ENCODE data around the gene GHR.
"Not testable (repeated sequence)": the region's sequence is repeated elsewhere in the genome, so short reads cannot be mapped to it uniquely, and the experiment has no call there.

Gene GHR

DNA sequence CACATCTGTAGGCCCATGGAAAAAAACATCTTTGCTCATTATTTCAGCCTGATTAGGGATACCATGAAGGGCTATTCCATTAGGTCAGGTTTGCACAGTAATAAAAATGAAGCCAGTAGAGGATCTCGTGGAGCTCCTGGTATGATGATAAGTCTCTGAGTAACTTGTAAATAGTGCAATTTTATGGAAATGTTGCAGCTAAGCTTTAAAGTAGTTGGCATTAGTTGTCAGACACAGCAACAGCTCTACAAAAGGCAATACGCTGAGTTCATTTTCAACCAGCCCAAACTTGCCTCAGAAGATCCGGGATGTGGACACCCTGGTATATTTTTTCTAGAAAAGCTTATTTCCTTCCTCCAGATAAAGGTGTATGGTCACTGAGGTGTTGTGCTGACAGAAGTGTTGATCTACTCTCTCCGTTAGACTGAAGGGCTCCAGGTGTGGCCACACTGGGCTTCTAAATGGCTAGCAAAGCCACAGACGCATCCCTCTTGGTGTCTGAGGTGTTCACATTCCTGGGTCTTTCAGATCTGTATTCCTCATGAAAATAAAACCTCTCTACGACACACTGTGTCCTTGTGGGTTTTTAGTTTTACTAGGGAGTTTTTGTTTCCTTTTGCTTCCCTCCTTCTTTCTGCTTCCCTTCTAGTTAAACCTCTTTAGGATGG lies 141.6 kb downstream of the GHR start:
- in situ Hi-C loops (cut with MboI; ENCODE audit: low sequenced_read_pairs), result no loop called here

DNA sequence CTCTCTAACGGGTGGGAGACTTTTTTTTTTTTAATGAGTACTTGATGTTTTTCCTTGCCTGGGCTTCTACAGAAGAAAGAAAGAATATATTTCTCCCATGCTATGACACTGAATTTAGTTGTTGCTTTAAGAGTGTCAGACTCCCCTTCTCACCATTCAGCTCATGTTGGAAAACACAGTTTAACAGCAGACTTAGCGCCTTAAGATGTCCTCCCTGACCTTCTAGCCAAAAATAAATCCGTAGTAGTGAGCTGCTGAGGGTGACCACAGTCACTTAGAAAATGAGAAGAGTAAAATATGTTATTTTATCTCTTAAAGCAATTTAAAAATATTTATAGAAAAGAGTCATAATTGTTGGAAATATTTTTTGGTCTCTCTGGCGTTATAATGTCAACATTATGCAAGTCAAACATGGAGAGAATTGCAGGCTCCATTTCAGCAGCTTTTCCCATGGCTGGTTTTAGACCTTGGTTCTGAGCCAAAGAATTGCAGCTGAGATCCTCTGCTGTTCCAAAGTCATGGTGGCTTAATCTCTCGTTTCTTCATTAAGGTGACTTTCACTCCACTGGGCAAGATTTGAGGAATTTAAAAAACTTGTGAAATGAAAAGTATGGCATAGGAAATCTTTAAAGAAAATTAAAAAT lies 143.5 kb downstream of the GHR start:
- in situ Hi-C loops (cut with MboI; ENCODE audit: low sequenced_read_pairs), result no loop called here

DNA sequence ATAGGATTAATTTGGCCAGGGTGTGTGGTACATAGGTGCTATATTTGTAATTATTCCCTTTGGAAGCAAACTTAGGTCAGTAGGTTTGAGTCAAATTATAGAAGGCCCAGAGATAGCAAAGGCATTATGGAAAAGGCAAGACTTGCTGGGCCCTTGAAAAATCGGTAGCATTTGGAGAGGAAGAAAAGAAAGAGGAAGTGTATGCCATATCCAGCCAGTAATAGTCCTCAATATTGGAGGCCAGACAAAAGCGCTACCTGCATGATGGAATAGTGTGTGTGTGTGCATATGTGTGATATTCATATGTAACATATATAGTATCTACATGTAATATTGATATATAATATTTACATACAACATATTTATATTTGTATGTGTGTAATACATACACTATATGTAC lies 146.1 kb downstream of the GHR start:
- in situ Hi-C loops (cut with MboI; ENCODE audit: low sequenced_read_pairs), result no loop called here

DNA sequence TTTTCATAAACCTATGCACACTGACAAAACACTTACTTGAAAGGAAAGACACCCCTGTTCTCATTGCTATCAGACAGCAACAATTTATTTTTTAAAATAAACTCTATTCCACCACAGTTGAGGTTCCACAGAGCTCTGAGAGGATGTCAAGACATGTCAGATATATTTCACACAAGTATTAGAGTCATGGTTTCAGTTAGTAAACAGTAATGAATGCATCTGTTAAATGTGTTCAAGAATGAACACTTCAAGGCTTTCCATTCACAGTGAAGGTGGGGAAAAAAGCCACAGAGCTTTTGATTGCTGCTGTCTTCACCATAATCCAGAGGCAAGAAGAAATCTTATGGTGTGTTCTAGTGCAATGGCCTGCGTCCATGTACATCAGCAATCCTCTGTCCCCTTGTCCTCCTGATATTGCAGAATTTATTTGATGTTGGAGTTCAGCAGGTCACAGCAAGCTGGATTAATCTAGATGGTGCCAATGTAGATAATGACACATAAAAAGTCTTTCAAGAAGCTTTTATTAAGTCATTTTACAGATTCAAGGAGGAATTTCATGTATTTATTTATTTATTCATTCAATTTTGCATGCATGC lies 146.8 kb downstream of the GHR start:
- in situ Hi-C loops (cut with MboI; ENCODE audit: low sequenced_read_pairs), result no loop called here

DNA sequence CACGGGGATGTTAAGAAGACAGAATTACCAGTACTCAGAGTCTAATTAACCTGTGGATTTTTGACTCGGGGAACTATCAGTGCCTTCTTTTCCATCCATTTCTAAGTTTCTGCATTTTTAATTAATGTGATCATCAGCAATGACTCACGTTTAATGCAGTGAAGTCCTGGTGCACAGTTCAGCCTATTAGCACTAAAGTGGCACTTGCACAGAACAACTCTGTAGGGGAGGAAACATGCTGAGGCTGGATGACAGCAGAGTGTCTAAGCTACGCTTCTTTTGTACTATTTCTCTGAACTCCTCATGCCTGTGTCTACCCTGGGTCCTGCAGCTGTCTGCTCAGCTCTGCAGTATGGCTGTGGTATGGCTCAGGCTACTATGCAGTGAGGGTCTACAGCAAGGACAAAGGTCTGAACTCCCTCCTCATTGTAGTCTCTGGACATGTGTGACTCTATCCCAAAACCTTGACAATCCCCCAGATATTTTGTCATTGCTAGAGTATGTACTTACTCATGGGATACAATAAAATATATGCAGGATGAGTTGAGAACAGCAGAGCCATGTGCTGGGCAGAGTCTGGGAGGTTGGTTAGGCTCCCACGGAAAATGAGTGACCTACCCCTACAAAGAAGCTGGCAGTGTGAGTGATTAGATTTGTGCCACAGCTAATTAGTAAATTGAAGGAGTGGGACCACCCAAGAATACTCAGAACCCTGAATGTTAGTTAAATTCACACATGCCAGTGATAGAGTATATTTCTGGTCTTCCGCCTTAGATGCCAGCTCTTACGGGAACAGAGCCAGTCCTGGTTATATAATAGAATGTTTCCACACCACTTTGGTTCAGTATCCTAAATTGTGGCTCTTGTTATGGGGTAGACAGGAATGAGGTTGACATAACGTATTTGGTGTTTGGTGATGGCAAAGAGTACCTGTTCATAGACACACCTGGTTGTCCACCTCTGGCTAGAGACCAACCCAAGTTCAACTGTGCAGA lies 148.0 kb downstream of the GHR start:
- in situ Hi-C loops (cut with MboI; ENCODE audit: low sequenced_read_pairs), result no loop called here

DNA sequence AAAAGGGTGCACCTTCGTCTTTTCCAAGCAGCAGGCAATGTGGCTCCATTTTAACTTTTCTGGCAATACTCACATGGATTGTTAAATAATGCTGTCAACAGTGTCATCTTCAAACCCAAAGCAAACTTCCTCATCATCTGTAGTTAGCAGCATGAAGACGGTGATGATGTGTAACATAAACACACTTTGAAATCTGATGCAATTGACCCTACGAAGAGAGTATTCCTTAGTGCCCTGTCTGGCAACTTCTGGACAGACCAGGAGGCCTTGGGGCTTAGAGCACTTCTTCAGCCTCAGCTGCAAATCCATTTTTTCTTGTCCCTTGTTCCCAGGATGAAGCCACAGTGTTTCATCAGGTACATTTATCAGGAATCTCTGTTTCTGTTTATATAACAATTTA lies 149.1 kb downstream of the GHR start:
- in situ Hi-C loops (cut with MboI; ENCODE audit: low sequenced_read_pairs), result no loop called here

DNA sequence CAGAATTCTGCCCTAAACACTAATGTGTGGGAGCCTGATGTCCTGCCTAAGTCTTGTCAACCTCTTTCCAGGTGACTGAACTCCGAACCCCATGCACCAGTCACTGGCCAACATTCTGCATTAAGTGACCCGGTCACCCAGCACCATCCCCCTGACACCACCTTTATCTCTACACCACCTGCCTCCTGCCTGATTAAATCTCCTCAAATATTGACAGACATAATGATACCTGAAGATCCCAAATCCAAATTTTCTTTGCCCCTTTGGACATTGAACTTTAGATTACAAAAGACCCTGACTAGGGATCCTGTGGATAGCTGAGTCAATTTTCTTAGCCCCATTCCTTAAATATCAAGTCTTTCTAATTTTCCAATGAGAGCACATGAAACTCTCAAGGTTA lies 150.1 kb downstream of the GHR start:
- in situ Hi-C loops (cut with MboI; ENCODE audit: low sequenced_read_pairs), result no loop called here

DNA sequence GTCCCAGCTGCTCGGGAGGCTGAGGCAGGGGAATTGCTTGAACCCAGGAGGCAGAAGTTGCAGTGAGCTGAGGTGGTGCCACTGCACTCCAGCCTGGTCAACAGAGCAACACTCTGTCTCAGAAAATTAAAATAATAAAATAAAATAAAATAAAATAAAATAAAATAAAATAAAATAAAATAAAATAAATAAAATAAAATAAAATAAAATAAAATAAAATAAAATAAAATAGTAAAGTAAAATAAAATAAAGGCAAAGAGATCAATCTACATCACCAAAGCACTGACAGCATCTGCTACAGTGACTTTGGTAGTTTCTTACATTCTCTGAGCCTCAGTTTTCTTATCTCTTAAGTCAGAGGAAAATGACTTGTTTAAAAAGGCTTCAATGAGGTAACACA lies 152.7 kb downstream of the GHR start:
- in situ Hi-C loops (cut with MboI; ENCODE audit: low sequenced_read_pairs), result not testable (repeated sequence)

DNA sequence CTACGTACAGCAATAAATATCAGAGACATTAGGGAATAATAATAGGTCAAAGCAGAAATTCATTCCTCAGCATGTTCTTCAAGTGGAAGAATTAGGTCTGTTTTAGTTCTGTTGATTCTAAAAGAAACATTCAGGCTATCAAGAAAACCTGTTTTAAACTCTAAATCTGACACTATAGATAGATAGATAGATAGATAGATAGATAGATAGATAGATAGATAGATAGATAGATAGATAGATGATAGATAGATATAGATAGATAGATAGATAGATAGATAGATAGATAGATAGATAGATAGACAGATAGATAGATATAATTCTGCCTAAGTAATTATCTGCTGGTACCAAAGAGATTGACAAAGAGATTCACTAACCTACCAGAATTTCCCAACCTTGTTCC lies 155.7 kb downstream of the GHR start:
- in situ Hi-C loops (cut with MboI; ENCODE audit: low sequenced_read_pairs), result not testable (repeated sequence)

DNA sequence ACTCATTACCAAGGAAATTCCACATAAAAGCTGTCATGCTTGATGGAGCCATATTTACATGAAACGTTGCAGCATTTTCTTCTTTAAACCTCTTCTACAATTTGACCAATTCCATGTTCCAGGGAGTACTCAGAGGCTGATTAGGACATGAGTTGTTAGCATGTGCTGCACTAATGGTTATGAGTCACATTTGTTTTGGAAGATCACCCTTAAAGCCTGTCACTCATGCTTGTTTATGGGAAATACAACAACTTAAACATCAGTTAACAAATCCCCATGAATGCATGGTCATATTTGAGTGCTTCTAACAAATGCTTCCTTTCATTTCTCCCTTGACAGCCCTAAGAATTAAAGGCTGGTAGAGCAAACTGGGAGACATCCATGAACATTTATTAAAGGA lies 156.1 kb downstream of the GHR start:
- in situ Hi-C loops (cut with MboI; ENCODE audit: low sequenced_read_pairs), result no loop called here

DNA sequence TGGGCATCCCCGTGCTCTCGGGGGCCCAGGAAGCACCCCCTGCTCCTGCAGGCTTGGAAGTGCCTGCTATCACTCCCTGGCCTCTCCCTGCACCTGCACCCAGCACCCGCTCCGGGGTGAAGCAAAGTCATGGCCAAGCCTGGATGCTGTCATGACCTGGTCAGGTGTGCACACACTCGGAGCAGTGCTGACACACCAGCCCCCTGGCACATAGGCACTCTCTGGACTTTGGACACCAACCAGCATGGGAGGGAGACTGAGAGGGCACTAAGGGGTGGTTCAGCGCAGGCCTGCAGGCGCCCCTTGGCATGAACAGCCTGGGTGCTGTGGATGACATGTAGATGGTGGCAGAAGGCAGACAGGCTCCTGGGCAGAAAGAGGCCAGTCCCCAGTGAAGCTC lies 158.6 kb downstream of the GHR start:
- in situ Hi-C loops (cut with MboI; ENCODE audit: low sequenced_read_pairs), result no loop called here

DNA sequence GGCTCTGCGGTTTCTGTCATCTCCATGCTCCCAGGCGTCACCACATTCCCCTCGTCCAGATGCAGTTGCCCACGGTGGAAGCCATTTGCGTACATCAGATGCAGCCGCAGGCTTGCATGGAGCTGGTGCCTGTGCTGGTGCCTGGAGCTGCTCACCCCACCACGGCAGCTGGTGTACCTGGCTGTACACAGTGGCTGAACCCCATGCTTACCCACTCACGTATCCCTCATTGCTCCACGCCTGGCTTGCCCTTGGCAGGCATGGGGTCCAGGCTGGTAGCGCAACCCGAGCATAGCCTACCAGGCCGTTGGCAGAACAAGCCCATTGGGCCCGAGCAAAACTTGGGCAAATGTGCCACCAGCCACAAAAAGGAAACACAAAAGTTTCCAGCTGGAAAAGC lies 159.5 kb downstream of the GHR start:
- in situ Hi-C loops (cut with MboI; ENCODE audit: low sequenced_read_pairs), result no loop called here

DNA sequence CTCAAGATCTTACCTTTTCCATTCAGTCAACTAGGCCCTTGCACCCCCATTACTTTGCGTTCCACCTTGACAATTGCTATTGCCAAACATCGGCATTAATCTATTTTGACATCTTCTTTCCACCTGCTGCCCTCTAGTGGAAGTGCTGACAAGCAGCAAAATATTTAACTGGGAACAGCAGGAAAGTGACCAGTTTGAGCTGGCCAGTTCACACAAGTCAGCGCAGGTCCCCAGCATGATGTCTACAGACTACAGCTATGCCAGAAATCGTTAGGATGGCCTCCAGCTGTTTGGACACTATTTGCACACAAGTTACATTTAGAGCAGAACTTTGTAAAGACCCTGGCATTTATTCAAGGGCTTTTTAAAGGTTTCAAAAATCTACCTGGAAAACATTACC lies 160.1 kb downstream of the GHR start:
- in situ Hi-C loops (cut with MboI; ENCODE audit: low sequenced_read_pairs), result no loop called here

DNA sequence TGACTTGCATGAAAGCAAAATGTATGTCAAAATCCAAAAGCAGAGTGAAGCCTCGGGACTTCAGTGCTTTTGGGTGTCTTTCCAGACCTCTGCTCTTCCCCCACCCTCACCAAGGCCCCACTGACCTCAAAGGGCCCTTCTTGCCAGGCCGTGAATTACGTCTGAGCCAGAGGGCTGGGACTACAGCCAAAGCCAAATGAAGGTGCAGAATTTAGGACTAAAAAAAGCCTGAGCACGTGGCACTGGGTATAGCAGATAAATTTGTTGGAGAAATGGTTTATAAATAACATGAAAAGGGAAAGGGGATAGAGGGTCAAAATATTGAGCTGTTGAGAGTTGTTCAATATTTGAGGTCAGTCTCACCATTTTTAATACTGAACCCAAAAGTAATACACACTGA lies 163.4 kb downstream of the GHR start:
- in situ Hi-C loops (cut with MboI; ENCODE audit: low sequenced_read_pairs), result no loop called here

DNA sequence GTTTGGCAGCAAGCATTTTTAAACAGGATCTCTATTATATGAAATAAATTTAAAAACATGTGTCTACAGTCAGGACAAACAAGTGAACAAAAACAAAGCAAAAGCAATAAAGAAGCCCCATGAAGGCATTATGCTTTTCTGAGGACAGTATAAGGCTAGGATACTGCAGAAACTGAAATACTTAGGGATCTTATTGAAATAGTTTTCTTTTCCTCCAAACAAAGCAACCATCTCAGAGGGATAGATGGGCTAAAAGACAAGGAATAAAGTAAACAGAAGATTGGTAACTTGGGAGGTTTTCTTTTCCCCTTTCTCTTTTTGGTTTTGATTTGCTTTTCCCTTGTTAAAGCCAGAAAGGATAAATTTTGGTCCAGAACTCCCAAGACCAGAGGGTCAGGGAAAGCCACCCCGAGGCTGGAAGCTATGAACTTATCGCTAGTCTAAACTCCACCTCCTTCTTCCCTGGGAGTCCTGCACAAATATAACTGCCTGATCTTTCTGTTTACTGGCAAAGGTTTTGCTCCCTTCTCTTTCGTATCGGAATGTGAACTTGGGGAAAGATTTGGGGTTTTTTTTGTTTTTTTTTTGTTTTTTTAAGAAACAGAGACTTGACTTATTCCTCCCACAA lies 164.0 kb downstream of the GHR start:
- in situ Hi-C loops (cut with MboI; ENCODE audit: low sequenced_read_pairs), result no loop called here

DNA sequence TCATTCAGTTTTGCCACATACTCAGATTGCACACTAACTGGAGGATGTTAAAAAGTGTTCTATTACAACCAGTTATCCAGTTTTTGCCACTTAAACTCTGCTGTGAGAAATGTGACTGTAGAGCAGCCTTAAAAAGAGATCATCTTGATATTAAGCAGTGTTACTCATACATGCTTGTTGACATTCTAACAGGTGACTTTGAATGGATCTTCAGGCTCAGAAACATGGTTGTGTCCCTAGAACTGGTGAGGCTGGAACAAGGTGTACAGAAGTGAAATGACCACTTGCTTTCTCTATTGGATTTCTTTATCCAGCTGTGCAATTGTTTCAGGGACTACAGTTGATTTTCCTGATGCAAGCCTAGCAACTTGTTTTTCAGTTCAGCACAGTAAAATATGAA lies 167.3 kb downstream of the GHR start:
- in situ Hi-C loops (cut with MboI; ENCODE audit: low sequenced_read_pairs), result no loop called here

DNA sequence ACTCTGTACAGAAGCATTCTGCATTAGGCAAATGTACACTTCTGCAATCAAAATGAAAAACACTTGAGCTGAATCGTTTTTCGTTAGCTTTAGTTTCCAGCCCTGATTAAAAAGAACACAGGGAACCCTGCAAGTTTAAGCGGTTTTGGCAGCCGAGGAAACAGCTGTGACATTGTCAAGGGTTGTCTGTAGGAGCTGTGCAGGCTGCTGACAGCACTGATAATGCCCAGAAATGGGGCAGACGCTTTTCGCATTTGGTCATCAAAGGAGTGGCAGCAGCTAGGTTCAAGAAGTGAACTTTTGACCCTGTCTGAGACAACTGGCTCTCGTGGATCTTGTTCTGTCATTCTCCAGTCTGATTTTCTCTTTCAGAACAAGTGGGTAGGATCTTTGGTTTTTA lies 167.8 kb downstream of the GHR start:
- in situ Hi-C loops (cut with MboI; ENCODE audit: low sequenced_read_pairs), result no loop called here

DNA sequence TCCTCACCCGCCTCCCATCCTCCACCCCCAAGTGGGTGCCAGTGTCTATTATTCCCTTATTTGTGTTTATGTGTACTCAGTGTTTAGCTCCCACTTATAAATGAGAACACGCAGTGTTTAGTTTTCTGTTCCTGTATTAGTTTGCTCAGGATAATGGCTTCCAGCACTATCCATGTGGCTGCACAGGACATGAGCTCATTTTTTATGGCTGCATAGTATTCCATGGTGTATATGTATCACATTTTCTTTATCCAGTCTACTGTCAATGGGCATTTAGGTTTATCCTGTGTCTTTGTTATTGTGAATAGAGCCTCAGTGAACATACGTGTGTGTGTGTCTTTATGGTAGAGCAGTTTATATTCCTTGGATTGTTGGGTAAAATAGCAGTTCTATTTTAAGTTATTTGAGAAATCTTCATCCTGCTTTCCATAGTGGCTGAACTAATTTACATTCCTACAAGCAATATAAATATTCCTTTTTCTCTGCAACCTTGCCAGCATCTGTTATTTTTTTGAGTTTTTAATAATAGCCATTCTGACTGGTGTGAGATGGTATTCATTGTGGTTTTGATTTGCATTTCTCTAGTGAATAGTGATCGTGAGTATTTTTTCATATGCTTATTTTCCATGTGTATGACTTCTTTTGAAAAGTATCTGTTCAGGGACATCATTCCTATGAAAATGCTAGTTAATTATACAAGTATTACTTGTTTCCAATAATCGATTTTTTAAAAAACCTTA lies 169.3 kb downstream of the GHR start:
- in situ Hi-C loops (cut with MboI; ENCODE audit: low sequenced_read_pairs), result no loop called here

DNA sequence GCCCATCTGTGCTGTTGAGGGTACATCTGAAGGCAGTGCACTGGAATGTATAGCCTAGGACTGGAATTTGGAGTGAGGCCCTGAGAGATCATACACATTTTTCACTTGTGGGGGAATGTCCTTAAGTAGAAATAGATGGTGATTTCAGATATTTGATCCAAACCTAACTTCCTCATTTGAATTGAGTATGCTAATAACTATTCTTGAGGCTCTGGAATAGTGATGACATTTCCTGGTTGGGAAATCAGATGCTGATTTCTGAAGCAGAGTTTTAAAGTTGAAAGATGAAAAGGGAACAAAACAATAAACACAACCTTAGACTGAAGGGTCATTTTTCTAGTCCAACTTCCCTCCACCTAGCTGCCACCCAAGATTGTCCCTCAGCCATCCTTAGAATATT lies 170.4 kb downstream of the GHR start:
- in situ Hi-C loops (cut with MboI; ENCODE audit: low sequenced_read_pairs), result no loop called here

DNA sequence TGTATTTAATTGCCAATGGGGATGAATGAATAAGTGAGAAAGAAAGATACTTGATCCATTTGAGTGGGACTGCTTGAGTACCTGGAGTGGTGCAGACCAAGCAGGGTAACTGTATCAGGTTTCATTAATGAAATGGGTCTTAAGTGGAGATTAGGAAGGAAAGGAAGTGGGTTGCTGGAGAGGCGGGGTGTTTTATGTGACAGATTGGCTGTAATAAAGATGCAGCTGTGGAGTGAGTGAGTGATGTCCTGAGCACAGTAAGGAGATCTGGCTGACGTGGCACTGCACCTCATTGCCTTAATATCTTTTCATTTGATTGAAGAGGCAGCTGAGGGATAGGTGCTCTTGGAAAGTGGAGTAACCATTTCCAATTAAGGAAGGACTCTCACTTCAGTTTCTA lies 172.4 kb downstream of the GHR start:
- in situ Hi-C loops (cut with MboI; ENCODE audit: low sequenced_read_pairs), result no loop called here

Measured in HL-60/S4 treated with retinoic acid at 250 ng/mL for 4 days and 3 days (cell line).